Type B pancreatic cell (in vitro differentiated cells): ENCODE results near the gene ZKSCAN1. TPM values are rescaled to one million over a fixed set of nuclear protein-coding genes. Genes with fewer than 3 reads are reported as not detected.
A peak's percentile ranks its signal among the peaks of the same experiment; 100 is the strongest.

ENCODE experiments used
- DNase-seq: peaks from one replicate; pipeline ENCODE4 v3.0.0; 2021; ENCODE audit warnings: mixed read lengths; ENCODE audit not compliant: unreplicated experiment; ENCODE audit errors: extremely low spot score
- H3K27ac Mint-ChIP-seq: 2 replicates; pipeline ENCODE4 v1.8.0; 2021; ENCODE audit warnings: mild to moderate bottlenecking, mixed read lengths
- H3K27me3 Mint-ChIP-seq: 2 replicates; pipeline ENCODE4 v1.8.0; 2021; ENCODE audit warnings: mixed read lengths
- H3K36me3 Mint-ChIP-seq: 2 replicates; pipeline ENCODE4 v1.8.0; 2021; ENCODE audit warnings: mixed read lengths
- H3K4me1 Mint-ChIP-seq: one replicate; pipeline ENCODE4 v1.8.0; 2021; ENCODE audit warnings: mixed read lengths; ENCODE audit not compliant: unreplicated experiment
- H3K4me3 Mint-ChIP-seq: 2 replicates; pipeline ENCODE4 v1.8.0; 2021; ENCODE audit warnings: mild to moderate bottlenecking, mixed read lengths
- H3K9me3 Mint-ChIP-seq: 2 replicates; pipeline ENCODE4 v1.8.0; 2021; ENCODE audit warnings: mixed read lengths
- CTCF ChIP-seq: fragments of 200-600 bp; sonication (generic); conservative IDR thresholded peaks from 2 replicates; pipeline ENCODE4 v1.5.0; 2021; ENCODE audit warnings: antibody characterized with exemption, mild to moderate bottlenecking
- total RNA-seq: library from RNA; stranded (reverse); gene quantifications from 2 replicates; pipeline ENCODE4 v1.2.1, GENCODE V29; 2021; ENCODE audit warnings: low replicate concordance

Gene ZKSCAN1
- total RNA-seq, 1 donor from 2014 or later, result 157 TPM

DNA sequence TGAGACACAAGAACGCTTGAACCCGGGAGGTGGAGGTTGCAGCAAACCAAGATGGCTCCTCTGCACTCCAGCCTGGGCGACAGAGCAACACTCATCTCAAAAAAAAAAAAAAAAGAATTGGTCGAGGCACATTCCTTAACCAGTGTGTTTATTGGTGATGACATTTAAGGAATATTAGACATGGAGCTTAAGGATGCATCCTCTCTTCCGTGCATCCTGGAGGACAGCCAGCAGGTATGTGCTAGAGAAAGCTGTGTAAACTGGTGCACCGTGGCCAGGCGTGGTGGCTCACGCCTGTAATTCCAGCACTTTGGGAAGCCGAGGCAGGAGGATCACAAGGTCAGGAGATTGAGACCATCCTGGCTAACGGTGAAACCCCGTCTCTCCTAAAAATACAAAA lies 11.8 kb downstream of the ZKSCAN1 start:
- Mint-ChIP-seq H3K36me3 (peaks cover 46% of the 10 kb centered on the region), H3K4me1 (peaks cover 7% of the 10 kb centered on the region), H3K9me3 (no peaks in the 10 kb centered on the region), H3K27me3 (no peaks in the 10 kb centered on the region), H3K4me3 (no peak overlapping the region), H3K27ac (no peak overlapping the region)
- DNase-seq, result no peak
- no peak for TF ChIP-seq CTCF

DNA sequence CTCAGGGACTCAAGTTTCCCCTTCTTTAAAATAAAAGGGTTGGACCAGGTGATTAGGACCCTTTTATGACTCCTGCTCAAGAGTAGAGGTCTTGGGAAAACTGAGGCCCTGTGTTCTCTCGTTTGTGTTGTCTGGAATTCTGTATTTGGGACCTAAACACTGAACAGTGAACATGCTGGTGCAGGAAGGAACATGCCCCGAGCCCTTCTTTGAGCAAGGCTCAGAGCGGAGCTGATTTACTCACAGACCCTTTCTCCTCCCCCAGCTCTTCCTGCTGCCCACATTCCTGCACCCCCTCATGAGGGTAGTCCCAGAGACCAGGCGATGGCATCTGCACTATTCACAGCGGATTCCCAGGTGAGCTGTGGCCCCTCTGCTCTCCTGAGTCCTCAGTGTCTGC lies 14.2 kb downstream of the ZKSCAN1 start:
- no peak for TF ChIP-seq CTCF
- no peak overlapping the region for H3K4me3 Mint-ChIP-seq
- H3K27me3 Mint-ChIP-seq, result no peaks in the 10 kb centered on the region
- peaks cover 50% of the 10 kb centered on the region for H3K36me3 Mint-ChIP-seq
- no peaks in the 10 kb centered on the region for H3K9me3 Mint-ChIP-seq
- no peaks in the 10 kb centered on the region for H3K4me1 Mint-ChIP-seq
- no peak for DNase-seq
- H3K27ac Mint-ChIP-seq, result peak overlapping the region; percentile 26

GRCh38 chr7:100033526-100033925 lies 18.1 kb downstream of the ZKSCAN1 start:
- peaks cover 66% of the 10 kb centered on the region for H3K36me3 Mint-ChIP-seq
- H3K4me1 Mint-ChIP-seq, result no peaks in the 10 kb centered on the region
- H3K27me3 Mint-ChIP-seq, result no peaks in the 10 kb centered on the region
- no peaks in the 10 kb centered on the region for H3K9me3 Mint-ChIP-seq
- DNase-seq, result no peak
- H3K4me3 Mint-ChIP-seq, result no peak overlapping the region
- no peak for TF ChIP-seq CTCF
- no peak overlapping the region for H3K27ac Mint-ChIP-seq

- no peak for DNase-seq
- peak overlapping the region; percentile 37 for H3K27ac Mint-ChIP-seq
- H3K27me3 Mint-ChIP-seq, result no peaks in the 10 kb centered on the region
- peaks cover 65% of the 10 kb centered on the region for H3K36me3 Mint-ChIP-seq
- TF ChIP-seq CTCF, result no peak
- H3K4me3 Mint-ChIP-seq, result no peak overlapping the region
- no peaks in the 10 kb centered on the region for H3K9me3 Mint-ChIP-seq
- no peaks in the 10 kb centered on the region for H3K4me1 Mint-ChIP-seq
Measured at GRCh38 chr7:100034871-100035510, 19.6 kb downstream of the ZKSCAN1 start.

- no peak for DNase-seq
- H3K4me1 Mint-ChIP-seq, result no peaks in the 10 kb centered on the region
Measured at GRCh38 chr7:100035876-100036275, 20.5 kb downstream of the ZKSCAN1 start.

More at GRCh38 chr7:100035876-100036275, 20.5 kb downstream of the ZKSCAN1 start:
- H3K36me3 Mint-ChIP-seq, result peaks cover 56% of the 10 kb centered on the region
- no peaks in the 10 kb centered on the region for H3K9me3 Mint-ChIP-seq
- H3K27ac Mint-ChIP-seq, result no peak overlapping the region
- TF ChIP-seq CTCF, result no peak
- no peaks in the 10 kb centered on the region for H3K27me3 Mint-ChIP-seq
- H3K4me3 Mint-ChIP-seq, result no peak overlapping the region
